Activated T-helper 2 cell treated with anti-CD3 and anti-CD28 coated beads, Interferon-gamma antibody, Interleukin-2, Interleukin-4, amounts not matched to agents 10 μg/mL and 5 μg/mL and 100 μg/mL, durations not matched to agents 14 hours and 24 hours and 36 hours (primary cell): ENCODE data around the gene TRIB2. TPM values are rescaled to one million over a fixed set of nuclear protein-coding genes. Genes with fewer than 3 reads are reported as not detected.

Source experiments
- DNase-seq: peaks from one replicate; pipeline ENCODE4 v3.0.0; 2021; ENCODE audit warnings: low spot score
- H3K27ac Mint-ChIP-seq: one replicate; pipeline ENCODE4 v1.8.0; 2021; ENCODE audit warnings: mixed read lengths
- H3K27me3 Mint-ChIP-seq: one replicate; pipeline ENCODE4 v1.8.0; 2021; ENCODE audit warnings: low read depth, mixed read lengths
- H3K36me3 Mint-ChIP-seq: one replicate; pipeline ENCODE4 v1.8.0; 2021; ENCODE audit warnings: low read depth, mixed read lengths
- H3K4me1 Mint-ChIP-seq: one replicate; pipeline ENCODE4 v1.8.0; 2021; ENCODE audit warnings: low read depth, mixed read lengths
- H3K4me3 Mint-ChIP-seq: one replicate; pipeline ENCODE4 v1.8.0; 2021; ENCODE audit warnings: low read depth, mild to moderate bottlenecking, moderate library complexity, mixed read lengths
- H3K9me3 Mint-ChIP-seq: one replicate; pipeline ENCODE4 v1.8.0; 2021; ENCODE audit warnings: mixed read lengths
- intact Hi-C: fragments of 100-400 bp; cut with micrococcal nuclease; formaldehyde crosslinking; loops from one replicate; pipeline ENCODE4 v1.15.1; 2023
- total RNA-seq: library from RNA; stranded (reverse); gene quantifications from 2 replicates; pipeline ENCODE4 v1.2.3, GENCODE V29; 2022

TRIB2 gene
- total RNA-seq, 1 donor from 2014 or later, result 3.9 TPM

GRCh38 chr2:12726271-12726670, 9.5 kb downstream of the TRIB2 start:
- no peak overlapping the region for H3K4me3 Mint-ChIP-seq
- intact Hi-C loops, result loop anchor here (5.0 to 10.0 kb wide), 2 partner anchors 206 to 1381 kb away; partner anchors contain the start of gene ROCK2
- H3K27me3 Mint-ChIP-seq, result no peaks in the 10 kb centered on the region
- peaks cover 72% of the 10 kb centered on the region for H3K4me1 Mint-ChIP-seq
- H3K9me3 Mint-ChIP-seq, result no peaks in the 10 kb centered on the region
- H3K36me3 Mint-ChIP-seq, result peaks cover 88% of the 10 kb centered on the region
- DNase-seq, result no peak
- no peak overlapping the region for H3K27ac Mint-ChIP-seq

GRCh38 chr2:12727065-12727464, 10.3 kb downstream of the TRIB2 start:
- intact Hi-C loops, result loop anchor here (5.0 to 10.0 kb wide), 2 partner anchors 205 to 1382 kb away; partner anchors contain the start of gene ROCK2
- Mint-ChIP-seq H3K27ac (no peak overlapping the region), H3K27me3 (no peaks in the 10 kb centered on the region), H3K36me3 (peaks cover 94% of the 10 kb centered on the region), H3K4me1 (peaks cover 66% of the 10 kb centered on the region), H3K4me3 (no peak overlapping the region), H3K9me3 (no peaks in the 10 kb centered on the region)
- no peak for DNase-seq

- no peak for DNase-seq
- Mint-ChIP-seq H3K27ac (no peak overlapping the region), H3K4me3 (no peak overlapping the region), H3K4me1 (peaks cover 60% of the 10 kb centered on the region), H3K36me3 (peaks cover 92% of the 10 kb centered on the region), H3K9me3 (no peaks in the 10 kb centered on the region), H3K27me3 (no peaks in the 10 kb centered on the region)
- intact Hi-C loops, result loop anchor here (1.0 to 10.0 kb wide), 5 partner anchors 8 to 1383 kb away; partner anchors contain the start of gene ROCK2
Observed at GRCh38 chr2:12727641-12728040, 10.9 kb downstream of the TRIB2 start.

GRCh38 chr2:12728221-12728777, 11.6 kb downstream of the TRIB2 start:
- intact Hi-C loops, result loop anchor here (1.0 to 10.0 kb wide), 5 partner anchors 9 to 1383 kb away; partner anchors contain the start of gene ROCK2
- Mint-ChIP-seq H3K27ac (peak overlapping the region; percentile 25), H3K4me3 (peak overlapping the region; percentile 45), H3K27me3 (no peaks in the 10 kb centered on the region), H3K4me1 (peaks cover 56% of the 10 kb centered on the region), H3K9me3 (no peaks in the 10 kb centered on the region), H3K36me3 (peaks cover 85% of the 10 kb centered on the region)
- peak; percentile 75 for DNase-seq

- no peak overlapping the region for H3K27ac Mint-ChIP-seq
- no peak for DNase-seq
- peaks cover 81% of the 10 kb centered on the region for H3K36me3 Mint-ChIP-seq
- no peaks in the 10 kb centered on the region for H3K27me3 Mint-ChIP-seq
- intact Hi-C loops, result no loop called here
- peaks cover 43% of the 10 kb centered on the region for H3K4me1 Mint-ChIP-seq
- H3K9me3 Mint-ChIP-seq, result no peaks in the 10 kb centered on the region
- H3K4me3 Mint-ChIP-seq, result no peak overlapping the region
Observed at GRCh38 chr2:12730265-12730664, 13.5 kb downstream of the TRIB2 start.

GRCh38 chr2:12731701-12732280, 15.1 kb downstream of the TRIB2 start:
- no peaks in the 10 kb centered on the region for H3K9me3 Mint-ChIP-seq
- intact Hi-C loops, result no loop called here
- H3K27me3 Mint-ChIP-seq, result no peaks in the 10 kb centered on the region
- H3K27ac Mint-ChIP-seq, result no peak overlapping the region
- H3K4me3 Mint-ChIP-seq, result no peak overlapping the region
- H3K36me3 Mint-ChIP-seq, result peaks cover 78% of the 10 kb centered on the region
- no peak for DNase-seq
- peaks cover 28% of the 10 kb centered on the region for H3K4me1 Mint-ChIP-seq

GRCh38 chr2:12732651-12733050, 15.9 kb downstream of the TRIB2 start:
- peaks cover 76% of the 10 kb centered on the region for H3K36me3 Mint-ChIP-seq
- intact Hi-C loops, result no loop called here
- no peak overlapping the region for H3K4me3 Mint-ChIP-seq
- no peak overlapping the region for H3K27ac Mint-ChIP-seq
- H3K9me3 Mint-ChIP-seq, result no peaks in the 10 kb centered on the region
- no peak for DNase-seq
- no peaks in the 10 kb centered on the region for H3K27me3 Mint-ChIP-seq
- peaks cover 19% of the 10 kb centered on the region for H3K4me1 Mint-ChIP-seq

- peaks cover 74% of the 10 kb centered on the region for H3K36me3 Mint-ChIP-seq
- intact Hi-C loops, result no loop called here
- no peak overlapping the region for H3K4me3 Mint-ChIP-seq
- no peaks in the 10 kb centered on the region for H3K27me3 Mint-ChIP-seq
- no peaks in the 10 kb centered on the region for H3K9me3 Mint-ChIP-seq
- no peak overlapping the region for H3K27ac Mint-ChIP-seq
- peaks cover 10% of the 10 kb centered on the region for H3K4me1 Mint-ChIP-seq
- no peak for DNase-seq
Observed at GRCh38 chr2:12733846-12734245, 17.1 kb downstream of the TRIB2 start.

- no peak overlapping the region for H3K27ac Mint-ChIP-seq
- H3K9me3 Mint-ChIP-seq, result no peaks in the 10 kb centered on the region
- peaks cover 72% of the 10 kb centered on the region for H3K36me3 Mint-ChIP-seq
- no peak for DNase-seq
- no peaks in the 10 kb centered on the region for H3K27me3 Mint-ChIP-seq
- intact Hi-C loops, result no loop called here
- peaks cover 4% of the 10 kb centered on the region for H3K4me1 Mint-ChIP-seq
- no peak overlapping the region for H3K4me3 Mint-ChIP-seq
Observed at GRCh38 chr2:12734914-12735654, 18.3 kb downstream of the TRIB2 start.

- H3K27ac Mint-ChIP-seq, result no peak overlapping the region
- H3K4me3 Mint-ChIP-seq, result no peak overlapping the region
- H3K9me3 Mint-ChIP-seq, result no peaks in the 10 kb centered on the region
- no peak for DNase-seq
- intact Hi-C loops, result no loop called here
- no peaks in the 10 kb centered on the region for H3K27me3 Mint-ChIP-seq
- peaks cover 67% of the 10 kb centered on the region for H3K36me3 Mint-ChIP-seq
- H3K4me1 Mint-ChIP-seq, result peaks cover 2% of the 10 kb centered on the region
Observed at GRCh38 chr2:12737297-12737696, 20.6 kb downstream of the TRIB2 start.

GRCh38 chr2:12737738-12738485, 21.2 kb downstream of the TRIB2 start:
- Mint-ChIP-seq H3K27me3 (no peaks in the 10 kb centered on the region), H3K4me3 (no peak overlapping the region), H3K4me1 (peaks cover 2% of the 10 kb centered on the region), H3K9me3 (no peaks in the 10 kb centered on the region), H3K27ac (no peak overlapping the region), H3K36me3 (peaks cover 71% of the 10 kb centered on the region)
- DNase-seq, result no peak
- intact Hi-C loops, result no loop called here

- Mint-ChIP-seq H3K4me1 (peaks cover 8% of the 10 kb centered on the region), H3K4me3 (no peak overlapping the region), H3K27ac (no peak overlapping the region), H3K27me3 (no peaks in the 10 kb centered on the region), H3K9me3 (no peaks in the 10 kb centered on the region), H3K36me3 (peaks cover 62% of the 10 kb centered on the region)
- no peak for DNase-seq
- intact Hi-C loops, result no loop called here
Observed at GRCh38 chr2:12739721-12740254, 23.1 kb downstream of the TRIB2 start.
